B cell (primary cell): ENCODE results near the gene PSMA2. TPM values are rescaled to one million over a fixed set of nuclear protein-coding genes. Genes with fewer than 3 reads are reported as not detected.

Experiments
- ATAC-seq: fragments of 200-7000 bp; cut with Tn5 transposase; one replicate; pipeline ENCODE4 v1.10.0; 2021; ENCODE audit warnings: low read depth, mild to moderate bottlenecking, moderate number of reproducible peaks, moderate library complexity
- CTCF ChIA-PET: fragments of 350-600 bp; sonication (Branson Sonifier 250); formaldehyde crosslinking; loops from one replicate; lab custom pipeline; 2021; ENCODE audit warnings: antibody characterized with exemption, inconsistent platforms; lab: Charles Lee
- POLR2A ChIA-PET: fragments of 350-600 bp; sonication (Branson Sonifier 250); formaldehyde crosslinking; loops from one replicate; lab custom pipeline; 2021; ENCODE audit warnings: antibody characterized with exemption; lab: Charles Lee
- DNase-seq: peaks from one replicate; pipeline ENCODE4 v3.0.0; 2013
- H2AFZ ChIP-seq: 2 replicates; pipeline ENCODE4 v1.6.1; 2012; ENCODE audit warnings: mild to moderate bottlenecking, low read depth, low read length; ENCODE audit not compliant: insufficient read depth, poor library complexity, severe bottlenecking
- H3K27ac ChIP-seq, 2 donors: 1 replicate in 1 of 2; 2 replicates in 1 of 2; pipeline ENCODE4 v1.5.1; 2012 to 2013; ENCODE audit warnings: low read length in 2 of 2, mild to moderate bottlenecking in 2 of 2, moderate library complexity in 1 of 2
- H3K27me3 ChIP-seq, 4 experiments: fragments of 200-600 bp in 1 of 4; sonication (generic) in 1 of 4; replicated peaks in 1 of 4; 1 replicate in 2 of 4; 2 replicates in 2 of 4; pipeline versions ENCODE4 v1.6.1 to v1.7.0; 2013 to 2016; ENCODE audit warnings: low read length in 3 of 4, mild to moderate bottlenecking in 2 of 4, mixed read lengths in 1 of 4, moderate library complexity in 1 of 4; ENCODE audit not compliant: insufficient read depth in 4 of 4, control insufficient read depth in 3 of 4; ENCODE audit errors: control extremely low read depth in 1 of 4
- H3K36me3 ChIP-seq, 2 experiments: replicated peaks in 1 of 2; 1 replicate in 1 of 2; 2 replicates in 1 of 2; pipeline versions ENCODE4 v1.6.1 to v1.7.1; 2013; ENCODE audit warnings: low read length in 1 of 2; ENCODE audit not compliant: insufficient read depth in 2 of 2, control insufficient read depth in 1 of 2; ENCODE audit errors: control extremely low read depth in 1 of 2, extremely low read depth in 1 of 2
- H3K4me1 ChIP-seq, 2 donors: fragments of 200-600 bp in 1 of 2; sonication (generic) in 1 of 2; 1 replicate in 1 of 2; 2 replicates in 1 of 2; pipeline versions ENCODE4 v1.5.1 to v1.6.1; 2013 to 2017; ENCODE audit warnings: low read length in 2 of 2; ENCODE audit not compliant: control insufficient read depth in 2 of 2, insufficient read depth in 2 of 2
- H3K4me2 ChIP-seq: replicated peaks from 2 replicates; pipeline ENCODE3; 2012; ENCODE audit warnings: mild to moderate bottlenecking, low read depth, low read length; ENCODE audit not compliant: poor library complexity, severe bottlenecking
- H3K4me3 ChIP-seq, 5 experiments: fragments of 200-600 bp in 1 of 5; sonication (generic) in 1 of 5; 1 replicate in 3 of 5; 2 replicates in 2 of 5; pipeline versions ENCODE4 v1.5.1 to v1.7.0; 2011 to 2016; ENCODE audit warnings: low read length in 4 of 5, mild to moderate bottlenecking in 4 of 5, low read depth in 2 of 5, control low read depth in 1 of 5, moderate library complexity in 1 of 5; ENCODE audit not compliant: insufficient read depth in 1 of 5; ENCODE audit errors: control extremely low read depth in 1 of 5, extremely low read depth in 1 of 5
- H3K79me2 ChIP-seq: fragments of 200-600 bp; sonication (generic); one replicate; pipeline ENCODE4 v1.6.0; 2016; ENCODE audit warnings: low read length; ENCODE audit not compliant: control insufficient read depth, insufficient read depth
- H3K9ac ChIP-seq: fragments of 200-600 bp; sonication (generic); 2 replicates; pipeline ENCODE4 v1.6.1; 2017; ENCODE audit warnings: mild to moderate bottlenecking, low read length, moderate library complexity
- H3K9me3 ChIP-seq, 3 donors: one replicate each; pipeline versions ENCODE4 v1.6.1 to v1.7.1; 2013; ENCODE audit warnings: low read length in 2 of 3; ENCODE audit not compliant: control insufficient read depth in 2 of 3, insufficient read depth in 1 of 3; ENCODE audit errors: control extremely low read depth in 1 of 3
- H4K20me1 ChIP-seq: 2 replicates; pipeline ENCODE4 v1.6.0; 2012; ENCODE audit warnings: mild to moderate bottlenecking, low read length; ENCODE audit not compliant: insufficient read depth, control insufficient read depth, poor library complexity, severe bottlenecking
- H3K27ac Mint-ChIP-seq: one replicate; pipeline ENCODE4 v1.8.0; 2021; ENCODE audit warnings: mixed read lengths
- H3K27me3 Mint-ChIP-seq: one replicate; pipeline ENCODE4 v1.8.0; 2021; ENCODE audit warnings: mixed read lengths
- H3K4me1 Mint-ChIP-seq: one replicate; pipeline ENCODE4 v1.8.0; 2021; ENCODE audit warnings: mixed read lengths
- H3K4me3 Mint-ChIP-seq: one replicate; pipeline ENCODE4 v1.8.0; 2021; ENCODE audit warnings: mixed read lengths
- H3K9me3 Mint-ChIP-seq: one replicate; pipeline ENCODE4 v1.8.0; 2022; ENCODE audit warnings: mixed read lengths; ENCODE audit not compliant: insufficient read depth
- CTCF ChIP-seq: fragments of 200-600 bp; IDR thresholded peaks from one replicate; pipeline ENCODE4 v1.8.0; 2022; ENCODE audit warnings: antibody characterized with exemption, mild to moderate bottlenecking
- EZH2 ChIP-seq: IDR thresholded peaks from 2 replicates; pipeline ENCODE4 v1.6.1; 2012; ENCODE audit warnings: borderline replicate concordance, low read depth, mild to moderate bottlenecking, moderate library complexity, low read length; ENCODE audit not compliant: insufficient read depth, poor library complexity, severe bottlenecking
- WGBS: methylation state at CpG from one replicate; pipeline ENCODE4 v1.1.5; 2013; ENCODE audit warnings: missing lambda C conversion rate; ENCODE audit not compliant: insufficient coverage; 5-methylcytosine and 5-hydroxymethylcytosine counted together
- intact Hi-C: fragments of 100-400 bp; cut with micrococcal nuclease; formaldehyde crosslinking; loops from one replicate; pipeline ENCODE4 v1.10.0; 2022
- polyA plus RNA-seq: library from polyadenylated mRNA; depleted of rRNA; stranded (reverse); fragments of >200 nt; gene quantifications from 2 replicates; pipeline ENCODE4 v1.2.3, GENCODE V29; 2012
- total RNA-seq, 2 donors: library from RNA; stranded (reverse); fragments of 120-200 nt in 1 of 2; gene quantifications; 1 replicate in 1 of 2; 2 replicates in 1 of 2; pipeline versions ENCODE4 v1.2.3 to v1.2.4, GENCODE V29; 2013 to 2022

The PSMA2 gene
- total and polyA plus RNA-seq, 2 donors (not counting 1 experiment from before 2014, with no cell fraction given), result 26.3 to 47.8 TPM

DNA sequence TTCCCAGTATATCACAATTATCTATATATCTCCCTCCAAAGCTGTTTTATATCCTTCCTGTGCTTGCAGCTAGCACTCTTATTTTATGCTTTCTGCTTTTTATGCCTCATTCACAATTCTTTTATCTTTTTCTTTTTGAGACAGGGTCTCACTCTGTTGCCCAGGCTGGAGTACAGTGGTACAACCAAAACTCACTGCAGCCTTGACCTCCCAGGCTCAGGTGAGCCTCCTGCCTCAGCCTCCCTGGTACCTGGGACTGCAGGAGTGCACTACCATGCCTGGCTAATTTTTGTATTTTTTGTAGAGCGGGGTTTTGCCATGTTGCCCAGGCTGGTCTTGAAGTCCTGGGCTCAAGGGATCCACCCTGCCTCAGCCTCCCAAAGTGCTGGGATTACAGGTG, 25.8 kb downstream of the PSMA2 start:
- Histone ChIP-seq H2AFZ (no peak overlapping the region), H3K27ac (no peak overlapping the region), H3K36me3 (no peaks in the 10 kb centered on the region), H3K4me2 (no peak overlapping the region), H4K20me1 (no peaks in the 10 kb centered on the region), H3K4me3 (no peak overlapping the region), H3K9ac (no peak overlapping the region), H3K9me3 (no peaks in the 10 kb centered on the region), H3K27me3 (no peaks in the 10 kb centered on the region), H3K79me2 (peaks cover 6% of the 10 kb centered on the region), H3K4me1 (peaks cover 6 to 10% of the 10 kb centered on the region in 2 donors)
- ChIA-PET CTCF (no interaction called here), POLR2A (no interaction called here)
- Mint-ChIP-seq H3K27ac (no peak overlapping the region), H3K4me3 (no peak overlapping the region), H3K9me3 (no peaks in the 10 kb centered on the region), H3K4me1 (peaks cover 25% of the 10 kb centered on the region), H3K27me3 (no peaks in the 10 kb centered on the region)
- WGBS, result 100% methylated on average over 1 of the region's 1 CpG
- DNase-seq (no peak), ATAC-seq (no peak)
- TF ChIP-seq CTCF, result no peak
- TF ChIP-seq EZH2, result no peak
- intact Hi-C loops, result no loop called here

DNA sequence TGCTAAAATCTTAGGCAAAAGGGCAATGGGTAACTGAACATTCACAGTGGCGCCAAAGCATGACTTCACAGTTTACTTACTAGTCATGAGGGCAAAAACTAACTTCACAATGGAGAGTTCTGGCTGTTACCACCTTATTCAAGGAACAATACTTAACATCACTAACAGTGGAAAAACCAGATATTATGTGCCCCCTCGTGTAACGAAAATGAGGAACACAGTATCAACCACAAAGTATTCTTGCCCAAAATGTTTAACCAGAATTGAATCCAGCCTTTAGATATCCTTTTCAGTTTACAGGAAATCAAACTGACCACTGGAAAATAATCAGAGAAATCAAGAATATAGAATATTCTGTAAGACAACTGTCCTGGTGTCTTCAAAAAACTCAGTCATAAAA, 29.6 kb downstream of the PSMA2 start:
- POLR2A ChIA-PET, result no interaction called here
- ATAC-seq, result no peak
- H3K9me3 Mint-ChIP-seq, result no peaks in the 10 kb centered on the region

More for the DNA sequence above, 29.6 kb downstream of the PSMA2 start:
- Histone ChIP-seq H3K9me3 (no peaks in the 10 kb centered on the region), H2AFZ (no peak overlapping the region), H3K4me2 (no peak overlapping the region), H3K9ac (no peak overlapping the region), H4K20me1 (no peaks in the 10 kb centered on the region), H3K27me3 (no peaks in the 10 kb centered on the region), H3K36me3 (no peaks in the 10 kb centered on the region), H3K4me3 (no peak overlapping the region), H3K4me1 (no peaks in the 10 kb centered on the region), H3K79me2 (no peaks in the 10 kb centered on the region), H3K27ac (no peak overlapping the region)
- Mint-ChIP-seq H3K4me3 (no peak overlapping the region), H3K27ac (no peak overlapping the region), H3K27me3 (no peaks in the 10 kb centered on the region), H3K4me1 (no peaks in the 10 kb centered on the region)
- TF ChIP-seq CTCF, result no peak
- no peak for TF ChIP-seq EZH2
- no peak for DNase-seq
- WGBS, result 0% methylated on average over 2 of the region's 3 CpGs
- intact Hi-C loops, result no loop called here
- CTCF ChIA-PET, result no interaction called here
